ENCODE data around the gene DRGX.

The DRGX gene

DNA sequence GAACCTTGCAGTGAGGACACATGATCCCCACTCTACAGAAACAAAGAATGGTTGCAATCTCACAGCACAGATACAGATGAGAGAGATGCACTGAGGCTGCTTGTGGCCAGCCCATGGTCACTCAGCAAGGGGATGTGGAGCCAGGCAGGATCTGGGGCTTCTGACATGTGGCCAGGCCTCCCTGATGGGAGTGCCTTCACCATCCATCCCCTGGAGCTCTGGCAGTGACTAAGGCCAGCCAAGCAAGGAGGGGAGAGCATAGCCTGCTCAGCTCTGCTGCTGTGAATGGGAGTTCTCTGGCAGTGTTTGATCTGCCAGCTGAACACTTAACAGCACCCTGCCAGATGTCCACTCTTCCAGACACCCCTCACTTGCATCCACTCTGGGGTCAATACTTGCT lies 77.1 kb downstream of the DRGX start:
- no peaks in the 10 kb centered on the region for H3K4me1 ChIP-seq (ENCODE audit: control insufficient read depth, insufficient read depth, low read length)
- no peak overlapping the region for H3K27ac ChIP-seq (ENCODE audit: extremely low read depth, low read depth, low read length)
- POLR2A ChIA-PET, result no interaction called here
- no peaks in the 10 kb centered on the region for H3K9me3 ChIP-seq (ENCODE audit: control insufficient read depth, insufficient read depth, low read depth, low read length)
- no peaks in the 10 kb centered on the region for H3K36me3 ChIP-seq (ENCODE audit: control insufficient read depth in 2 of 2, insufficient read depth in 1 of 2, low read length in 2 of 2)
- H3K4me3 ChIP-seq (ENCODE audit: low read depth, low read length), result no peak overlapping the region
- TF ChIP-seq ZNF223 (tag by site-specific recombination; IDR thresholded peaks at IDR 0.05) (no peak), ZNF677 (tag by site-specific recombination; IDR thresholded peaks at IDR 0.05) (no peak), ZNF266 (tag by site-specific recombination; IDR thresholded peaks at IDR 0.05; ENCODE audit: low read depth) (no peak), ZNF747 (tag by site-specific recombination; IDR thresholded peaks at IDR 0.05) (no peak), ZSCAN16 (tag by site-specific recombination; IDR thresholded peaks at IDR 0.05) (no peak), ZNF792 (tag by site-specific recombination; IDR thresholded peaks at IDR 0.05) (no peak), ZNF341 (tag by site-specific recombination; IDR thresholded peaks at IDR 0.05; ENCODE audit: low read depth) (no peak), ZNF473 (tag by site-specific recombination; IDR thresholded peaks at IDR 0.05) (no peak), GLI4 (tag by site-specific recombination; IDR thresholded peaks at IDR 0.05) (no peak)
- TF ChIP-seq, protein P1, sequence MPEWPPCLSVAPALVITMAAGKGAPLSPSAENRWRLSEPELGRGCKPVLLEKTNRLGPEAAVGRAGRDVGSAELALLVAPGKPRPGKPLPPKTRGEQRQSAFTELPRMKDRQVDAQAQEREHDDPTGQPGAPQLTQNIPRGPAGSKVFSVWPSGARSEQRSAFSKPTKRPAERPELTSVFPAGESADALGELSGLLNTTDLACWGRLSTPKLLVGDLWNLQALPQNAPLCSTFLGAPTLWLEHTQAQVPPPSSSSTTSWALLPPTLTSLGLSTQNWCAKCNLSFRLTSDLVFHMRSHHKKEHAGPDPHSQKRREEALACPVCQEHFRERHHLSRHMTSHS (tag by site-specific recombination; IDR thresholded peaks at IDR 0.05), result no peak
- CTCF ChIA-PET, result no interaction called here

DNA sequence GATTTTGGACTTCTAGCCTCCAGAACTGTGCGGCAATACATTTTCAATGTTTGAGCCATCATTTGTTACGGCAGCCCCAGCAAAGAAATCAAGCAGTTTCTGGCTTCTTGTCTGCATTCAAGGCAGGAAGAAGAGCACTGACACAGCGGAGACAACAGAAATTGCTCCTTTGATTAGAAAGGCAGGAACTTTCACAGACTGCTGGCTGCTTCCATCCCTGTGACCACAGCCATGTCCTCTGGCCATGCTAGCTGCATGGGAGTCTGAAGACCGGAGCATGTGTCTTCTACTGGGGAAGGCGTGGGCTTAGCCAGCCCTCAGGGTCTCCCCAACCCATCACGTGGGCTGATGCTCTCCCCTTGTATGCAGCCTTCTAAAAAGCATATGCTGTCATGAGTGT lies 77.9 kb downstream of the DRGX start:
- POLR2A ChIA-PET, result no interaction called here
- no peaks in the 10 kb centered on the region for H3K4me1 ChIP-seq (ENCODE audit: control insufficient read depth, insufficient read depth, low read length)
- no peak overlapping the region for H3K4me3 ChIP-seq (ENCODE audit: low read depth, low read length)
- TF ChIP-seq MZF1 (tag by site-specific recombination; IDR thresholded peaks at IDR 0.05; ENCODE audit: borderline replicate concordance) (no peak), ZNF391 (tag by site-specific recombination; IDR thresholded peaks at IDR 0.05; ENCODE audit: borderline replicate concordance, low read depth) (no peak), ZNF558 (tag by site-specific recombination; IDR thresholded peaks at IDR 0.05) (no peak), ZNF223 (tag by site-specific recombination; IDR thresholded peaks at IDR 0.05) (no peak), ZNF654 (tag by site-specific recombination; IDR thresholded peaks at IDR 0.05; ENCODE audit: low read depth) (no peak), ZNF341 (tag by site-specific recombination; IDR thresholded peaks at IDR 0.05; ENCODE audit: low read depth) (no peak), ZNF510 (tag by site-specific recombination; IDR thresholded peaks at IDR 0.05; ENCODE audit: insufficient replicate concordance) (no peak), ZNF140 (tag by site-specific recombination; IDR thresholded peaks at IDR 0.05) (no peak), ZBTB17 (tag by site-specific recombination; IDR thresholded peaks at IDR 0.05) (no peak), ZNF768 (tag by site-specific recombination; IDR thresholded peaks at IDR 0.05) (no peak), ZNF433 (tag by site-specific recombination; IDR thresholded peaks at IDR 0.05; ENCODE audit: low read depth) (no peak), ZNF19 (tag by site-specific recombination; IDR thresholded peaks at IDR 0.05; ENCODE audit: low read depth) (no peak), ZNF776 (tag by site-specific recombination; IDR thresholded peaks at IDR 0.05; ENCODE audit: borderline replicate concordance) (no peak), ZNF701 (tag by site-specific recombination; IDR thresholded peaks at IDR 0.05) (no peak), ZNF416 (tag by site-specific recombination; IDR thresholded peaks at IDR 0.05) (no peak), ZXDB (tag by site-specific recombination; IDR thresholded peaks at IDR 0.05) (no peak)
- TF ChIP-seq, protein P2, sequence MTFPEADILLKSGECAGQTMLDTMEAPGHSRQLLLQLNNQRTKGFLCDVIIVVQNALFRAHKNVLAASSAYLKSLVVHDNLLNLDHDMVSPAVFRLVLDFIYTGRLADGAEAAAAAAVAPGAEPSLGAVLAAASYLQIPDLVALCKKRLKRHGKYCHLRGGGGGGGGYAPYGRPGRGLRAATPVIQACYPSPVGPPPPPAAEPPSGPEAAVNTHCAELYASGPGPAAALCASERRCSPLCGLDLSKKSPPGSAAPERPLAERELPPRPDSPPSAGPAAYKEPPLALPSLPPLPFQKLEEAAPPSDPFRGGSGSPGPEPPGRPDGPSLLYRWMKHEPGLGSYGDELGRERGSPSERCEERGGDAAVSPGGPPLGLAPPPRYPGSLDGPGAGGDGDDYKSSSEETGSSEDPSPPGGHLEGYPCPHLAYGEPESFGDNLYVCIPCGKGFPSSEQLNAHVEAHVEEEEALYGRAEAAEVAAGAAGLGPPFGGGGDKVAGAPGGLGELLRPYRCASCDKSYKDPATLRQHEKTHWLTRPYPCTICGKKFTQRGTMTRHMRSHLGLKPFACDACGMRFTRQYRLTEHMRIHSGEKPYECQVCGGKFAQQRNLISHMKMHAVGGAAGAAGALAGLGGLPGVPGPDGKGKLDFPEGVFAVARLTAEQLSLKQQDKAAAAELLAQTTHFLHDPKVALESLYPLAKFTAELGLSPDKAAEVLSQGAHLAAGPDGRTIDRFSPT (tag by site-specific recombination; IDR thresholded peaks at IDR 0.05), result no peak
- TF ChIP-seq, protein P3, sequence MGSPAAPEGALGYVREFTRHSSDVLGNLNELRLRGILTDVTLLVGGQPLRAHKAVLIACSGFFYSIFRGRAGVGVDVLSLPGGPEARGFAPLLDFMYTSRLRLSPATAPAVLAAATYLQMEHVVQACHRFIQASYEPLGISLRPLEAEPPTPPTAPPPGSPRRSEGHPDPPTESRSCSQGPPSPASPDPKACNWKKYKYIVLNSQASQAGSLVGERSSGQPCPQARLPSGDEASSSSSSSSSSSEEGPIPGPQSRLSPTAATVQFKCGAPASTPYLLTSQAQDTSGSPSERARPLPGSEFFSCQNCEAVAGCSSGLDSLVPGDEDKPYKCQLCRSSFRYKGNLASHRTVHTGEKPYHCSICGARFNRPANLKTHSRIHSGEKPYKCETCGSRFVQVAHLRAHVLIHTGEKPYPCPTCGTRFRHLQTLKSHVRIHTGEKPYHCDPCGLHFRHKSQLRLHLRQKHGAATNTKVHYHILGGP (tag by site-specific recombination; IDR thresholded peaks at IDR 0.05), result no peak
- TF ChIP-seq, protein P4, sequence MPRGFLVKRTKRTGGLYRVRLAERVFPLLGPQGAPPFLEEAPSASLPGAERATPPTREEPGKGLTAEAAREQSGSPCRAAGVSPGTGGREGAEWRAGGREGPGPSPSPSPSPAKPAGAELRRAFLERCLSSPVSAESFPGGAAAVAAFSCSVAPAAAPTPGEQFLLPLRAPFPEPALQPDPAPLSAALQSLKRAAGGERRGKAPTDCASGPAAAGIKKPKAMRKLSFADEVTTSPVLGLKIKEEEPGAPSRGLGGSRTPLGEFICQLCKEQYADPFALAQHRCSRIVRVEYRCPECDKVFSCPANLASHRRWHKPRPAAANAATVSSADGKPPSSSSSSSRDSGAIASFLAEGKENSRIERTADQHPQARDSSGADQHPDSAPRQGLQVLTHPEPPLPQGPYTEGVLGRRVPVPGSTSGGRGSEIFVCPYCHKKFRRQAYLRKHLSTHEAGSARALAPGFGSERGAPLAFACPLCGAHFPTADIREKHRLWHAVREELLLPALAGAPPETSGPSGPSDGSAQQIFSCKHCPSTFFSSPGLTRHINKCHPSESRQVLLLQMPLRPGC (tag by site-specific recombination; IDR thresholded peaks at IDR 0.05), result no peak
- H3K36me3 ChIP-seq (ENCODE audit: control insufficient read depth in 2 of 2, insufficient read depth in 1 of 2, low read length in 2 of 2), result no peaks in the 10 kb centered on the region
- H3K9me3 ChIP-seq (ENCODE audit: control insufficient read depth, insufficient read depth, low read depth, low read length), result no peaks in the 10 kb centered on the region
- CTCF ChIA-PET, result no interaction called here
- H3K27ac ChIP-seq (ENCODE audit: extremely low read depth, low read depth, low read length), result no peak overlapping the region

Data from HEK293 (cell line).